Gastrocnemius medialis (tissue), 4 donors: ENCODE data around the gene ARFGAP2. TPM values are rescaled to one million over a fixed set of nuclear protein-coding genes. Genes with fewer than 3 reads are reported as not detected.

ENCODE experiments used
- ATAC-seq, 2 donors: fragments of 150-250 bp; one replicate each; pipeline ENCODE4 v1.9.1; 2016
- DNase-seq, 2 donors: peaks; one replicate each; pipeline ENCODE4 v3.0.0-alpha.2; 2019
- H3K27ac ChIP-seq, 4 donors: fragments of 200-600 bp; sonication (generic); 1 replicate in 1 of 4; 2 replicates in 3 of 4; pipeline ENCODE4 v1.5.1; 2016 to 2018; ENCODE audit warnings: mild to moderate bottlenecking in 2 of 4, moderate library complexity in 1 of 4
- H3K27me3 ChIP-seq, 3 donors: fragments of 200-600 bp; sonication (generic) in 2 of 3; 1 replicate in 1 of 3; 2 replicates in 2 of 3; pipeline versions ENCODE4 v1.5.1 to v1.6.0; 2016 to 2019; ENCODE audit warnings: mild to moderate bottlenecking in 1 of 3, moderate library complexity in 1 of 3
- H3K36me3 ChIP-seq, 2 donors: fragments of 200-600 bp; sonication (generic) in 1 of 2; one replicate each; pipeline ENCODE4 v1.5.1; 2017 to 2018
- H3K4me1 ChIP-seq, 2 donors: fragments of 200-600 bp; sonication (generic) in 1 of 2; one replicate each; pipeline ENCODE4 v1.5.1; 2016 to 2017; ENCODE audit warnings: mild to moderate bottlenecking in 2 of 2
- H3K4me3 ChIP-seq, 4 donors: fragments of 200-600 bp; sonication (generic) in 3 of 4; 1 replicate in 1 of 4; 2 replicates in 3 of 4; pipeline ENCODE4 v1.5.1; 2016 to 2019; ENCODE audit warnings: mild to moderate bottlenecking in 2 of 4
- H3K9me3 ChIP-seq, 3 donors: fragments of 200-600 bp; sonication (generic) in 2 of 3; 1 replicate in 1 of 3; 2 replicates in 2 of 3; pipeline ENCODE4 v1.5.1; 2016 to 2019
- POLR2A ChIP-seq, 2 donors: fragments of 450-650 bp; IDR thresholded peaks; one replicate each; pipeline ENCODE4 v1.6.1; 2017; ENCODE audit warnings: antibody characterized with exemption in 2 of 2, mild to moderate bottlenecking in 2 of 2, moderate library complexity in 2 of 2
- in situ Hi-C, 4 donors: fragments of 200-750 bp; cut with MboI; loops; one replicate each; pipeline versions ENCODE4 v1.15.0 to v1.8.0; 2017; ENCODE audit warnings: low sequenced_read_pairs in 4 of 4
- intact Hi-C: fragments of 100-400 bp; cut with DNase I; formaldehyde crosslinking; loops from one replicate; pipeline ENCODE4 v1.15.1; 2023; ENCODE audit warnings: low total_unique reads
- total RNA-seq, 4 donors: library from RNA; depleted of rRNA; stranded (reverse); fragments of >200 nt; gene quantifications; one replicate each; pipeline versions ENCODE4 v1.1.0 to v1.2.3, GENCODE V29; 2016
- TF ChIP-seq, protein P1 (sequence below), 5 experiments: fragments of 450-650 bp in 3 of 5; fragments of 200-600 bp in 2 of 5; sonication (generic) in 2 of 5; IDR thresholded peaks in 4 of 5; conservative IDR thresholded peaks in 1 of 5; 1 replicate in 4 of 5; 2 replicates in 1 of 5; pipeline ENCODE4 v1.5.1; 2016 to 2019; ENCODE audit warnings: antibody characterized with exemption in 5 of 5, mild to moderate bottlenecking in 3 of 5, moderate library complexity in 3 of 5

The ARFGAP2 gene
- total RNA-seq, 4 donors from 2014 or later, result 120 to 165 (median 142) TPM

DNA sequence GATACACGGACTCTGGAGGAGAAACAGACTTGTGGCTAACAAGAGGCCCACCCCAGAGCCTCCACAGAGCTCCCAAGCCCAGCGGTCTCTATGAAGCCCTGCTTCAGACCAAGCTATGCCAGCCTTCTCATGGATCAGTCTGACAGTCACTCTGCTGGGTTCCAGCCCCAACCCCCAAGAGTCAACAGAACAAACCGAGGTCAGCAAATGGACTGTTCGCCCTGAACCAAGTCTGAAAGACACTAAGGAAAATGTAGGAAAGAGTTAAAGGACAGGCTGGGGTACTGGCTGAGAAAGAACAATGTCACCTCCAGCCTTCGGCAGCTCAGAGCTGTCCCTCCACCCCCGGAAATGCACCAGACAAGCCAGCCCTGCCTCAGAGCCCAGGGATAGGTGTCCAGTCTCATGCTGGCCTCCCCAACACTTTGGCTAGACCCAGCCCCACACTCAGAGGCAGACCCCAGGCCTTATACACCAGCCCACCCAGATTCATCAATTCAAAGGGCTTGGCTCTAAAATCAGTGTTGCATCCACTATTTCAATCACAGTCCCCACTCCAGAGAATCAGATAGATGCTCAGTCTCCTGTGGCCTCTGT is 3.8 kb downstream of the ARFGAP2 start:
- in situ Hi-C loops, result no loop called here
- no peaks in the 10 kb centered on the region for H3K27me3 ChIP-seq
- TF ChIP-seq, protein P1, sequence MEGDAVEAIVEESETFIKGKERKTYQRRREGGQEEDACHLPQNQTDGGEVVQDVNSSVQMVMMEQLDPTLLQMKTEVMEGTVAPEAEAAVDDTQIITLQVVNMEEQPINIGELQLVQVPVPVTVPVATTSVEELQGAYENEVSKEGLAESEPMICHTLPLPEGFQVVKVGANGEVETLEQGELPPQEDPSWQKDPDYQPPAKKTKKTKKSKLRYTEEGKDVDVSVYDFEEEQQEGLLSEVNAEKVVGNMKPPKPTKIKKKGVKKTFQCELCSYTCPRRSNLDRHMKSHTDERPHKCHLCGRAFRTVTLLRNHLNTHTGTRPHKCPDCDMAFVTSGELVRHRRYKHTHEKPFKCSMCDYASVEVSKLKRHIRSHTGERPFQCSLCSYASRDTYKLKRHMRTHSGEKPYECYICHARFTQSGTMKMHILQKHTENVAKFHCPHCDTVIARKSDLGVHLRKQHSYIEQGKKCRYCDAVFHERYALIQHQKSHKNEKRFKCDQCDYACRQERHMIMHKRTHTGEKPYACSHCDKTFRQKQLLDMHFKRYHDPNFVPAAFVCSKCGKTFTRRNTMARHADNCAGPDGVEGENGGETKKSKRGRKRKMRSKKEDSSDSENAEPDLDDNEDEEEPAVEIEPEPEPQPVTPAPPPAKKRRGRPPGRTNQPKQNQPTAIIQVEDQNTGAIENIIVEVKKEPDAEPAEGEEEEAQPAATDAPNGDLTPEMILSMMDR (IDR thresholded peaks at IDR 0.05 in 4 of 5, conservative IDR thresholded peaks at IDR 0.05 in 1 of 5), result no peak
- no peak for TF ChIP-seq POLR2A (IDR thresholded peaks at IDR 0.05)
- DNase-seq, result no peak
- no peaks in the 10 kb centered on the region for H3K9me3 ChIP-seq
- H3K4me1 ChIP-seq, result peaks cover 33 to 36% of the 10 kb centered on the region in 2 donors
- no peak overlapping the region for H3K4me3 ChIP-seq
- H3K27ac ChIP-seq, result peak overlapping the region in 2 of 4 donors; percentile 26 to 51
- no peak for ATAC-seq
- H3K36me3 ChIP-seq, result peaks cover 0 to 68% of the 10 kb centered on the region in 2 donors
- intact Hi-C loops, result loop anchor here (10.0 kb wide), 1 partner anchor 468 kb away; the partner anchor contains the start of genes ARHGAP1 and ZNF408

DNA sequence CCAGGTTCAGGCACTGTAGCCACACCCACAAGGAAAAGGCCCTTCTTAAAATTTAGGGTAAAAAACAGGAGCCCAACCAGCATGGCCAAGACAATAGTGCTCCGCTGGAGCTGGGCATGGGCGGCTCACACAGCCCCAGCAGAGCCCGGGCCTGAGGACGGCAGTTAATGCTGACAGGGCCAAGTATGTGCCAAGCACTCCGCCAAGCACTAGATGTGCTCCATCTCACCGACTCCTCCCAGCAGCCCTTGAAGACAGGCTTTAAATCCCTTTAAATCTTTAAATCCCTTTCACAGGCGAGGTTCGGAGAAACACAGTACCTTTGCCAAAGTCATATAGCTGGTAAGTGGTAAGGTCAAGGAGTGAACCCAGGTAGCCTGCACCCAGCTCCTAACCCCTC is 4.8 kb downstream of the ARFGAP2 start:
- intact Hi-C loops, result loop anchor here (10.0 kb wide), 1 partner anchor 467 kb away; the partner anchor contains the start of genes ARHGAP1 and ZNF408
- Histone ChIP-seq H3K9me3 (no peaks in the 10 kb centered on the region), H3K27me3 (no peaks in the 10 kb centered on the region), H3K4me1 (peaks cover 27 to 31% of the 10 kb centered on the region in 2 donors), H3K36me3 (peaks cover 2 to 78% of the 10 kb centered on the region in 2 donors), H3K27ac (peak overlapping the region in 1 of 4 donors; percentile 51), H3K4me3 (no peak overlapping the region)
- TF ChIP-seq, protein P1 (IDR thresholded peaks at IDR 0.05 in 4 of 5, conservative IDR thresholded peaks at IDR 0.05 in 1 of 5), result no peak
- no peak for TF ChIP-seq POLR2A (IDR thresholded peaks at IDR 0.05)
- ATAC-seq (no peak), DNase-seq (no peak)
- in situ Hi-C loops, result no loop called here

DNA sequence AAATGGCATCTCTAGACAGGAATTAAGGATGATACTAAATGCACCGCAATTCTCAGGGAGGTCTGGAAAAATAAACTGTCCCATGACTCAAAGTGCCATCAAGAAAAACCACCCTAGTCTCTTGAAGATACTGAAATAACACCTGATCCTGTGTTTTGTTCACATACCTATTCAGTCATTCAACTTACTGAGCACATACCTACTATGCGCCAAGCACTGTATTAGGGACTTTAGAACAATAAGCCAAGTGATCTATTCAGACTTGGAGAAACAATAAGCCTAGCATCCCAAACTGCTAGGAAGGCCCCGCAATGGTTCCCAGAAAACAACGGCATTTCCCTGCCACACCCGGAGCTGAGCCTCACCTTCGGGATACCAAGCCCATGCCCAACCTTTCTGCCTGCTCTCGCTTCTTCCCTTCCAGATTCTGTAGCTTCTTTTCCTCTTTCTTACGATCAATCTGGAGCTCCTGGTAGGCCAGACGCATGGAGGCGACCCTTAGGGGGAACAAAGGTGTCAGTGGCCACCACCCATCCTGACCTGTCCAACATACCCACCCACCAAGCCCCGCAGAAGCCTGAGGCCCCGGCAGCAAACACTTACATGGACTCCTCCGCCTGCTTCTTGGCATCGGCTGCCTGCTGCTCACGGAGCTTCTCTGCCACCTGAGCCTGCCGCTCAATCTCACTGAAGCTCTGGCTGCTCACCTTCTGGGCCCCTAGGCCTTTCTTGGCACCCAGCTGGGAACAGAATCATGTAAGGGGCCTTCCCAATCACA is 5.4 kb downstream of the ARFGAP2 start:
- Histone ChIP-seq H3K9me3 (no peaks in the 10 kb centered on the region), H3K27ac (peak overlapping the region in 1 of 4 donors; percentile 51), H3K4me3 (no peak overlapping the region), H3K4me1 (peaks cover 27 to 31% of the 10 kb centered on the region in 2 donors), H3K36me3 (peaks cover 4 to 84% of the 10 kb centered on the region in 2 donors), H3K27me3 (no peaks in the 10 kb centered on the region)
- in situ Hi-C loops, result no loop called here
- intact Hi-C loops, result loop anchor here (10.0 kb wide), 1 partner anchor 466 kb away; the partner anchor contains the start of genes ARHGAP1 and ZNF408
- ATAC-seq, result no peak
- no peak for DNase-seq
- TF ChIP-seq POLR2A (IDR thresholded peaks at IDR 0.05), result no peak
- TF ChIP-seq, protein P1 (IDR thresholded peaks at IDR 0.05 in 4 of 5, conservative IDR thresholded peaks at IDR 0.05 in 1 of 5), result no peak

GRCh38 chr11:47166368-47166767 is 10.3 kb downstream of the ARFGAP2 start:
- H3K4me3 ChIP-seq, result no peak overlapping the region
- no peaks in the 10 kb centered on the region for H3K27me3 ChIP-seq
- intact Hi-C loops, result no loop called here
- peaks cover 4 to 7% of the 10 kb centered on the region in 2 donors for H3K4me1 ChIP-seq
- peaks cover 4 to 79% of the 10 kb centered on the region in 2 donors for H3K36me3 ChIP-seq
- DNase-seq (no peak), ATAC-seq (no peak)
- H3K27ac ChIP-seq, result no peak overlapping the region
- no peaks in the 10 kb centered on the region for H3K9me3 ChIP-seq
- TF ChIP-seq, protein P1 (IDR thresholded peaks at IDR 0.05 in 4 of 5, conservative IDR thresholded peaks at IDR 0.05 in 1 of 5), result no peak
- no peak for TF ChIP-seq POLR2A (IDR thresholded peaks at IDR 0.05)
- in situ Hi-C loops, result no loop called here
